Caco-2 (cell line): Measurements from ENCODE around the gene PROX2. TPM values are rescaled to one million over a fixed set of nuclear protein-coding genes. Genes with fewer than 3 reads are reported as not detected.
A peak's percentile ranks its signal among the peaks of the same experiment; 100 is the strongest.

Source experiments
- BruUV-seq: library from RNA; stranded (reverse); fragments of 400-500 nt; replicated peaks from 2 replicates; lab custom pipeline; 2021; lab: Mats Ljungman, UMichigan
- CTCF ChIA-PET: fragments of 300-600 bp; sonication (Branson Sonifier 250); formaldehyde crosslinking; loops from one replicate; lab custom pipeline; 2022; ENCODE audit warnings: antibody characterized with exemption; lab: Charles Lee
- POLR2A ChIA-PET: fragments of 300-600 bp; sonication (Branson Sonifier 250); formaldehyde crosslinking; loops from one replicate; lab custom pipeline; 2022; ENCODE audit warnings: antibody characterized with exemption; lab: Charles Lee
- DNase-seq, 2 experiments: peaks; one replicate each; pipeline versions ENCODE4 v3.0.0 to v3.0.0-alpha.2; 2020 to 2022
- H3K27me3 ChIP-seq: replicated peaks from 2 replicates; pipeline ENCODE4 v1.6.0; 2011; ENCODE audit warnings: low read length; ENCODE audit not compliant: control insufficient read depth, insufficient read depth
- H3K36me3 ChIP-seq: 2 replicates; pipeline ENCODE4 v1.5.1; 2011; ENCODE audit warnings: low read length; ENCODE audit not compliant: control insufficient read depth, insufficient read depth
- H3K4me1 ChIP-seq: fragments of 250-450 bp; sonication (Bioruptor Pico); 2 replicates; pipeline ENCODE4 v1.5.1; 2020; ENCODE audit warnings: mild to moderate bottlenecking
- H3K4me3 ChIP-seq: 2 replicates; pipeline ENCODE4 v1.5.1; 2011; ENCODE audit warnings: low read depth, mild to moderate bottlenecking, control low read depth, low read length
- H3K9me3 ChIP-seq: fragments of 250-450 bp; sonication (Bioruptor Pico); 2 replicates; pipeline ENCODE4 v1.5.1; 2020; ENCODE audit warnings: mild to moderate bottlenecking, moderate library complexity
- H3K27ac Mint-ChIP-seq: one replicate; pipeline ENCODE4 v1.8.0; 2022; ENCODE audit warnings: mixed read lengths; ENCODE audit not compliant: unreplicated experiment
- H3K27me3 Mint-ChIP-seq: one replicate; pipeline ENCODE4 v1.8.0; 2022; ENCODE audit warnings: mixed read lengths; ENCODE audit not compliant: insufficient read depth, unreplicated experiment
- H3K36me3 Mint-ChIP-seq: one replicate; pipeline ENCODE4 v1.8.0; 2022; ENCODE audit warnings: mild to moderate bottlenecking, mixed read lengths; ENCODE audit not compliant: insufficient read depth, unreplicated experiment
- H3K4me1 Mint-ChIP-seq: one replicate; pipeline ENCODE4 v1.8.0; 2022; ENCODE audit warnings: low read depth, mixed read lengths; ENCODE audit not compliant: unreplicated experiment
- H3K4me3 Mint-ChIP-seq: one replicate; pipeline ENCODE4 v1.8.0; 2022; ENCODE audit warnings: mild to moderate bottlenecking, moderate library complexity, mixed read lengths; ENCODE audit not compliant: unreplicated experiment
- H3K9me3 Mint-ChIP-seq: one replicate; pipeline ENCODE4 v1.8.0; 2022; ENCODE audit warnings: mixed read lengths; ENCODE audit not compliant: unreplicated experiment
- CTCF ChIP-seq, 2 experiments: fragments of 200-600 bp in 1 of 2; IDR thresholded peaks; 1 replicate in 1 of 2; 2 replicates in 1 of 2; pipeline versions ENCODE4 v1.5.1 to v1.8.0; 2011 to 2022; ENCODE audit warnings: antibody characterized with exemption in 1 of 2, control low read depth in 1 of 2, inconsistent platforms in 1 of 2, low read depth in 1 of 2, low read length in 1 of 2, mild to moderate bottlenecking in 1 of 2, moderate library complexity in 1 of 2; ENCODE audit not compliant: insufficient read depth in 1 of 2, severe bottlenecking in 1 of 2, unreplicated experiment in 1 of 2
- intact Hi-C: fragments of 100-400 bp; cut with micrococcal nuclease; formaldehyde crosslinking; loops from one replicate; pipeline ENCODE4 v1.10.0; 2022; ENCODE audit not compliant: unreplicated experiment
- total RNA-seq: library from RNA; stranded (reverse); gene quantifications from 2 replicates; pipeline ENCODE4 v1.2.3, GENCODE V29; 2022

PROX2 gene
- total RNA-seq, 1 experiment from 2014 or later: not detected

GRCh38 chr14:74879427-74880182 lies 3.7 kb upstream of the PROX2 start:
- ChIA-PET POLR2A (interaction anchor here (0.6 kb wide), 1 partner anchor 9 kb away, joined by 4 read pairs; no protein-coding TSS in a partner anchor), CTCF (interaction anchor here (0.6 to 3.1 kb wide), 13 partner anchors 9 to 643 kb away, joined by 3 to 48 read pairs (median 4); partner anchors contain the start of gene RPS6KL1)
- H3K36me3 ChIP-seq: no peaks in the 10 kb centered on the region
- Mint-ChIP-seq H3K9me3 (no peaks in the 10 kb centered on the region), H3K36me3 (peaks cover 16% of the 10 kb centered on the region), H3K4me1 (peaks cover 37% of the 10 kb centered on the region), H3K27ac (peak overlapping the region; percentile 10), H3K4me3 (peak overlapping the region; percentile 2), H3K27me3 (no peaks in the 10 kb centered on the region)
- no peak overlapping the region for H3K4me3 ChIP-seq
- intact Hi-C loops: loop anchor here (1.0 kb wide), 1 partner anchor 9 kb away; no protein-coding TSS in a partner anchor
- no TSS peak for BruUV-seq
- no peak for TF ChIP-seq CTCF (IDR thresholded peaks at IDR 0.05; ENCODE audit: insufficient read depth in 1 of 2, low read depth in 1 of 2, low read length in 1 of 2, severe bottlenecking in 1 of 2, unreplicated experiment in 1 of 2)
- H3K9me3 ChIP-seq: no peaks in the 10 kb centered on the region
- H3K4me1 ChIP-seq: peaks cover 19% of the 10 kb centered on the region
- H3K27me3 ChIP-seq: no peaks in the 10 kb centered on the region
- DNase-seq: peak; percentile 53 to 60

- no peaks in the 10 kb centered on the region for H3K36me3 Mint-ChIP-seq
- peaks cover 12% of the 10 kb centered on the region for H3K4me1 ChIP-seq
- POLR2A ChIA-PET: no interaction called here
- no peaks in the 10 kb centered on the region for H3K36me3 ChIP-seq
- no peaks in the 10 kb centered on the region for H3K27me3 ChIP-seq
- no peak overlapping the region for H3K4me3 ChIP-seq
- H3K9me3 ChIP-seq: no peaks in the 10 kb centered on the region
- DNase-seq: no peak
- no peaks in the 10 kb centered on the region for H3K9me3 Mint-ChIP-seq
- peaks cover 15% of the 10 kb centered on the region for H3K4me1 Mint-ChIP-seq
- no peak for TF ChIP-seq CTCF (IDR thresholded peaks at IDR 0.05; ENCODE audit: insufficient read depth in 1 of 2, low read depth in 1 of 2, low read length in 1 of 2, severe bottlenecking in 1 of 2, unreplicated experiment in 1 of 2)
- CTCF ChIA-PET: no interaction called here
- H3K27ac Mint-ChIP-seq: no peak overlapping the region
- peaks cover 3% of the 10 kb centered on the region for H3K27me3 Mint-ChIP-seq
- no peak overlapping the region for H3K4me3 Mint-ChIP-seq
- no TSS peak for BruUV-seq
- intact Hi-C loops: no loop called here
These were observed 741 bp downstream of the PROX2 start for GRCh38 chr14:74875204-74875603.

- H3K4me1 ChIP-seq: no peaks in the 10 kb centered on the region
- H3K9me3 Mint-ChIP-seq: no peaks in the 10 kb centered on the region
- POLR2A ChIA-PET: no interaction called here
These were observed 4.1 kb downstream of the PROX2 start for GRCh38 chr14:74871819-74872218.

More at GRCh38 chr14:74871819-74872218, 4.1 kb downstream of the PROX2 start:
- Histone ChIP-seq H3K9me3 (no peaks in the 10 kb centered on the region), H3K27me3 (no peaks in the 10 kb centered on the region), H3K4me3 (no peak overlapping the region), H3K36me3 (no peaks in the 10 kb centered on the region)
- Mint-ChIP-seq H3K27ac (no peak overlapping the region), H3K4me3 (no peak overlapping the region), H3K36me3 (no peaks in the 10 kb centered on the region), H3K4me1 (no peaks in the 10 kb centered on the region), H3K27me3 (peaks cover 7% of the 10 kb centered on the region)
- DNase-seq: no peak
- CTCF ChIA-PET: interaction anchor here (3.9 kb wide), 1 partner anchor 11 kb away, joined by 23 read pairs; no protein-coding TSS in a partner anchor
- no peak for TF ChIP-seq CTCF (IDR thresholded peaks at IDR 0.05; ENCODE audit: insufficient read depth in 1 of 2, low read depth in 1 of 2, low read length in 1 of 2, severe bottlenecking in 1 of 2, unreplicated experiment in 1 of 2)
- intact Hi-C loops: no loop called here
- BruUV-seq: no TSS peak
